GM12873 (cell line): ENCODE measurements around the gene ITGBL1.

Source experiments
- TF ChIP-seq, protein P1 (sequence below): IDR thresholded peaks from 2 replicates; pipeline ENCODE4 v1.5.1; 2012; ENCODE audit warnings: low read depth, mild to moderate bottlenecking, moderate library complexity, low read length, control low read depth; ENCODE audit not compliant: insufficient read depth; ENCODE audit errors: missing control alignments

ITGBL1 gene

GRCh38 chr13:101523154-101524131 is 71.0 kb downstream of the ITGBL1 start:
- TF ChIP-seq, protein P1, sequence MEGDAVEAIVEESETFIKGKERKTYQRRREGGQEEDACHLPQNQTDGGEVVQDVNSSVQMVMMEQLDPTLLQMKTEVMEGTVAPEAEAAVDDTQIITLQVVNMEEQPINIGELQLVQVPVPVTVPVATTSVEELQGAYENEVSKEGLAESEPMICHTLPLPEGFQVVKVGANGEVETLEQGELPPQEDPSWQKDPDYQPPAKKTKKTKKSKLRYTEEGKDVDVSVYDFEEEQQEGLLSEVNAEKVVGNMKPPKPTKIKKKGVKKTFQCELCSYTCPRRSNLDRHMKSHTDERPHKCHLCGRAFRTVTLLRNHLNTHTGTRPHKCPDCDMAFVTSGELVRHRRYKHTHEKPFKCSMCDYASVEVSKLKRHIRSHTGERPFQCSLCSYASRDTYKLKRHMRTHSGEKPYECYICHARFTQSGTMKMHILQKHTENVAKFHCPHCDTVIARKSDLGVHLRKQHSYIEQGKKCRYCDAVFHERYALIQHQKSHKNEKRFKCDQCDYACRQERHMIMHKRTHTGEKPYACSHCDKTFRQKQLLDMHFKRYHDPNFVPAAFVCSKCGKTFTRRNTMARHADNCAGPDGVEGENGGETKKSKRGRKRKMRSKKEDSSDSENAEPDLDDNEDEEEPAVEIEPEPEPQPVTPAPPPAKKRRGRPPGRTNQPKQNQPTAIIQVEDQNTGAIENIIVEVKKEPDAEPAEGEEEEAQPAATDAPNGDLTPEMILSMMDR, result no peak

DNA sequence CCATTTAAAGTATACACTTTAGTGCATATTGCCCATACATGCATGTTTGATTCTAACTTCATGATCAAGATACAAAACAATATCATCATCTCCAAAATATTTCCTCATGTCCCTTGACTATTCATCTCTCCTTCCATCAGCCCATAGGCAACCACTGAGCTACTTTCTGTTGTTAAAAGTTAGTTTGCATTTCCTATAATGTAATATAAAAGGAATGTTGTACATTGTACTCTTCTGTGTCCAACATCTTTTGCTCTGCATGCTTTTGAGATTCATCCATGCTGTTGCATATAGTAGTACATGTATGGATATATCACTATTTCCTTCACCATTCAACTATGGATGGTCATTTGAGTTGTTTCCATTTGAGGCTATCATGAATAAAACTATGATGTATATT is 74.7 kb downstream of the ITGBL1 start:
- TF ChIP-seq, protein P1, result no peak

- TF ChIP-seq, protein P1, result no peak
Observed at GRCh38 chr13:101529422-101529821, 76.9 kb downstream of the ITGBL1 start.

- TF ChIP-seq, protein P1, result no peak
Observed at GRCh38 chr13:101530293-101530692, 77.8 kb downstream of the ITGBL1 start.

- TF ChIP-seq, protein P1, result no peak
Observed at GRCh38 chr13:101535192-101535746, 82.8 kb downstream of the ITGBL1 start.

- TF ChIP-seq, protein P1, result no peak
Observed at GRCh38 chr13:101536079-101536478, 83.6 kb downstream of the ITGBL1 start.

- TF ChIP-seq, protein P1, result no peak
Observed at GRCh38 chr13:101544979-101545378, 92.5 kb downstream of the ITGBL1 start.
